ENCODE measurements around the gene PARVA. TPM values are rescaled to one million over a fixed set of nuclear protein-coding genes. Genes with fewer than 3 reads are reported as not detected.

PARVA gene
- total RNA-seq, 2 experiments from 2014 or later: 0.04 TPM; not detected in 1

DNA sequence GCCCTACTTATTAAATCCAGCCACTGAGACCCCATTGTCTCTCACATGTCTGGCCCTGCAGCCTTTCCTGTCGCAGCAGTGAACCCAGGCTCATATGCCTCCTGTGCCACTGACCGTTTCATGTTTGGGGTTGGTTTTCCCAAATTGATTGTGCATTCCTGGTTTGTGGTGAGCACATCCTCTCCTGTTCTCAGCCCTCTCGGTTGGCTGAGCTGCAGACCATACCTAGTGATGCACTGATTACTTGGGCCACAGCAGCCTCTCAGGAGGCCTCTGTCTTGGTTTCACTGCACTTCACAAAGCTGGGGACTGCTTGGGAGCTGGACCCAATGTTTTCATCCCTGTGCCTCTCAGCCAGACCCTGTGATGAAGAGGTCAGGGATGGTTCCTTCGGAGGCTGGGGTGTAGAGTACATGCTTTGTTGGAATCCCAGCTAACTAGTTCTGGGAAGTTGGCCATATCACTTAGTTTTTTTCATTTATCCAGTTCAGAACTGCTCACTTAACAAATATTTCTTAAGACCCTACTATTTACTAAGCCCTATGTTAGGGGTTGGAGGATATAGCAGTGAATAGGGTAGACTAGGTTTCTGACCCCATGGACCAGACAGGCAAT, 30.9 kb downstream of the PARVA start:
- Mint-ChIP-seq H3K4me1 (no peaks in the 10 kb centered on the region), H3K4me3 (no peak overlapping the region), H3K27me3 (no peaks in the 10 kb centered on the region), H3K27ac (no peak overlapping the region), H3K36me3 (no peaks in the 10 kb centered on the region), H3K9me3 (no peaks in the 10 kb centered on the region)
- no peak for DNase-seq

GRCh38 chr11:12409621-12410005, 32.2 kb downstream of the PARVA start:
- H3K4me3 Mint-ChIP-seq: no peak overlapping the region
- H3K27ac Mint-ChIP-seq: no peak overlapping the region
- H3K36me3 Mint-ChIP-seq: no peaks in the 10 kb centered on the region
- no peaks in the 10 kb centered on the region for H3K4me1 Mint-ChIP-seq
- no peaks in the 10 kb centered on the region for H3K9me3 Mint-ChIP-seq
- no peaks in the 10 kb centered on the region for H3K27me3 Mint-ChIP-seq
- DNase-seq: no peak

- H3K4me3 Mint-ChIP-seq: no peak overlapping the region
- H3K27me3 Mint-ChIP-seq: no peaks in the 10 kb centered on the region
- H3K27ac Mint-ChIP-seq: no peak overlapping the region
- no peaks in the 10 kb centered on the region for H3K4me1 Mint-ChIP-seq
- H3K9me3 Mint-ChIP-seq: no peaks in the 10 kb centered on the region
- no peaks in the 10 kb centered on the region for H3K36me3 Mint-ChIP-seq
- no peak for DNase-seq
These were observed 32.8 kb downstream of the PARVA start for GRCh38 chr11:12410006-12410728.

DNA sequence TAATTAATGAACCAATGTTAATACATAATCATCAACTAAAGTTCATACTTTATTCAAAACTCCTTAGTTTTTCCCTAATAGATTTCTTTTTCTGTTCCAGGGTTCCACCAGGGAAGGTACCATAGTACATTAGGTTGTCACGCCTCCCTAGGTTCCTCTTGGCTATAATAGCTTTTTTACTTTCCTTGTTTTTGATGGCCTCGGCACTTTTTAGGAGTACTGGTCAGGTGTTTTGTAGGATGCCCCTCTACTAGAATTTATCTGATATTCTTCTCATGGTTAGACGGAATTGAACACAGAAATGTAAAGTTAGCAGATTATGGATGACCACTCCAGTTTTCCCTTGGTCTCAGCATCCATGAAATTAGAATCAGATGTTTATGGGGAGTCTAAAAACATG, 34.0 kb downstream of the PARVA start:
- no peaks in the 10 kb centered on the region for H3K36me3 Mint-ChIP-seq
- H3K4me3 Mint-ChIP-seq: no peak overlapping the region
- no peaks in the 10 kb centered on the region for H3K4me1 Mint-ChIP-seq
- no peak overlapping the region for H3K27ac Mint-ChIP-seq
- H3K27me3 Mint-ChIP-seq: peaks cover 2% of the 10 kb centered on the region
- H3K9me3 Mint-ChIP-seq: no peaks in the 10 kb centered on the region
- no peak for DNase-seq

DNA sequence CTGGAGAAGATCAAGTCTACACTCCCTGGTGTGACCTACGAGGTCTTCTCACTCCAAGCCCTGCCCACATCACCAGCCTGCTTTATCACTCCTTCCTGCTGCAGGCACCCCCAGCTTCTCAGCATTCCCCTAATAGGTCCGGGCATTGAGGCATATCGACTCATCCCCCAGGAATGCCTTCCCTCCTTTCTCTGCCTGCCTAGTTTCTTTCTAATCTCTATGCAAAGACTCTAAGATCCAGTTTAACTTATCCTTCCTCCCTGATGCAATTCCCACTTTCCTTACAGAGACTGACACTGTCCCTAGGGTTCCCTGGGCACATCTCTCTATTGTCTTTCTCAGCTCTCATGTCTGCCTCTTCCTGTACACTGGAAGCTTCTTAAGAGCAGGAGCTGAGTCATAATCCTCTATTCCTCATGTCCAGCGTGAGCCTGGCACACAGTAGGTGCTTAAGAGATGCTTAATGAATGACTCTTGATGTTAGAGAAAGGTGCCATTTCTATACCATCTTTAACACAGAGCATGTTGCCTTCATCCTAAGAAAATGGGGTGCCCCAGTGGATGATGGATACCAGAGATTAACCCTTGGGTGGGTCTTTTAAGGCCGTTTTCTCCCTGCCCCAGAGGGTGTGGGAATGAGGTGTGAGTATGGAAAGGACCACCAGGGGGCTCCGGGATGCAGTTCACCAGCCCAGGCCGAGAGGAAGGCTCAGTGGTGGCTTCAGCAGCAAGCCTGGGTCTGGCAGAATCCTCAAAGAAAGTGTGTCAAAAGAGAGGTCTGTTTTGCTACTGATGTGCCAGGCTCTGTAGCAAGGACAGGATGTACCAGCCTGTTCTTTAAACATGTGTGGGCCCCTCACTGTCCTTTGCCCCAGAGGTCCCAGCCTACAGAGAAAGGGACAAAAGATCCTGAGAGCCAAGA, 34.7 kb downstream of the PARVA start:
- peaks cover 3% of the 10 kb centered on the region for H3K27me3 Mint-ChIP-seq
- no peak overlapping the region for H3K4me3 Mint-ChIP-seq
- no peaks in the 10 kb centered on the region for H3K36me3 Mint-ChIP-seq
- no peaks in the 10 kb centered on the region for H3K9me3 Mint-ChIP-seq
- H3K4me1 Mint-ChIP-seq: no peaks in the 10 kb centered on the region
- no peak overlapping the region for H3K27ac Mint-ChIP-seq
- DNase-seq: peak; percentile 36

DNA sequence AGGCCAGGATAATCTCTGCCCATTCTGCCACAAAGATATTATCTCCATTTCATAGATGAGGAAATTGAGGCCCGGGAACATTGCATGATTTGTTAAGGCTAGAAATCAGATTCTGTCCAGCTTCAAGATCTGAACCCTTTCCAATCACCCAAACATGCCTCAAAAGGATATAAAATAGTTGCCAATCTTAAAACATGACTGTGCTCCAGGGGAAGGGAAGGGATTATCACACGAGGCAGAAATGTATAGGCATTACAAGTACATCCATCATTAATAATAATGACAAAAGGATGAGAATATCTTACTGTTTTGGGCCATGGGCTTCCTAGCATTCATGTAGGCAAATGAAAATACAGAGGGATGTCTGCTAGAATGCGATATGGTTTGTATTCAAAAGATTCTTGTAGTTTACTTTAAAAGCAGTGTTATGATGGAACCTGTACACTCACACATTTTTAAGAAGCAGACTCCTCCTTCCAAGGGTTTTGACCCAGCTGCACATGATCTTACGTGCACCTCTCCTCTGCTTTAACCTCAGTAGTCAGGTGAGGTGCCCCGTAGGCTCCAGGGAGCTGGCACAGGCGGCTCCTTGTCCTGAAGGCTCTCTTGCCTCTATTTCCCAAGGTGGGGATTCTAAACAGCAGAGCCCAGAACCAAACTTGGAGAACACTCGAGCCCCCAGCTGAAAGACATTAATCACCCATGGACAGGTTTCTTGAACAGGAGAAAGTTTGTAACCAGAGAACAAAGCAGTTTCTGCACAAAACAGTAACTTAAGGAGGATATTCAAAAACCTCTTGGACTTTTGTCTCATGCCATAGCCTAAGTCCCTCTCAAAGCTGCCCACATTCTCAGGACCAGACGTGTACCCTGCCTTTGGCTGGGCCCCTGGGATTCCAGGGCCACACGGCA, 36.0 kb downstream of the PARVA start:
- H3K27ac Mint-ChIP-seq: no peak overlapping the region
- no peak for DNase-seq
- H3K9me3 Mint-ChIP-seq: no peaks in the 10 kb centered on the region
- H3K27me3 Mint-ChIP-seq: peaks cover 3% of the 10 kb centered on the region
- no peaks in the 10 kb centered on the region for H3K36me3 Mint-ChIP-seq
- no peak overlapping the region for H3K4me3 Mint-ChIP-seq
- H3K4me1 Mint-ChIP-seq: no peaks in the 10 kb centered on the region

DNA sequence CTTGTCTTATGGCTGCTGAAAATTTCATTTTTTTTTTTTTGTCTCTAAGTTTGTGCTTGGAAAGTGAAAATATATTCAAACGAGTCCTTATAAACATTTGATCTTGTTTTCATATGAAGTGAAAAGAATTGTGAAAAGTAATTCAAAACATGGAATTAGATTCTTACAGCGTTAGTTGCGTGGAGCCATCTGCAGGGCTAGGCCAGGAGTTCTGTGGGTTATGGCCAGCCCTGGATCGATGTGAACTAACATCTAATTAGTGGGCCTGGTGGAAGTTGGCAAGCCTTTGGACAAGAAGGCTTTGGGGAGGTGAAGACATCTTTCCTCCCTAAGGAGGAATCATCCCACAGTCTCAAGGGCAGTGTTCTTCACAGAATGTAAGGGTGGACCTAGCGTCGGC, 37.2 kb downstream of the PARVA start:
- no peaks in the 10 kb centered on the region for H3K4me1 Mint-ChIP-seq
- peaks cover 3% of the 10 kb centered on the region for H3K27me3 Mint-ChIP-seq
- no peak overlapping the region for H3K4me3 Mint-ChIP-seq
- no peak overlapping the region for H3K27ac Mint-ChIP-seq
- no peak for DNase-seq
- H3K9me3 Mint-ChIP-seq: no peaks in the 10 kb centered on the region
- no peaks in the 10 kb centered on the region for H3K36me3 Mint-ChIP-seq

DNA sequence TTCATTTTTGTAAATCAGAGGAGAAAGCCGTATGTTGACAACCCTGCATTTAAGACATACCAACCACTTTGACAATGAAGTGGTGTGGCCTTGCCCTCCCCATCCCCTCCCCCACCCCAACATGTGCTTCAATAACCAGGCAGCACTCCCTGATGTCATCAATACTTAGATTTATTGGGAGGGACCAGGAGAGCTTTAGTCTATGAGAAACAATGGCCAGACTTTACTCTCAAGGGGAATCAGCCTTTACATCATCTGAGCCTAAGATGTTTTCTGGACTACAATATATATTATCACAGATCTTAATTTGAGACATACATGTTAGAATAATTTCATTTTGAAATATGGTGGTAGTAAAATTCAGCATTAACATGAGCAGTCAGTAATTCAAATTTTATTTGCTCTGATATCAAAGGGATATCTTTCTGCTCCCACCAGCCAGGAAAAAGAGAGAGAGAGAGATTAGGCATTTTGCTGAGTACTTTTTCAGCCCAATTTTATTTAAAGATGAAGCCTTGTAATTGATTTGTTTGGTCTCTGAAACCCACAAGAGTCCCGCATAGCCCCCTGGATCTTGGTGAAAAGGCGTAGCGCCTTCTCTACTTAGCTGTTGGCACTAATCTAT, 38.1 kb downstream of the PARVA start:
- Mint-ChIP-seq H3K36me3 (no peaks in the 10 kb centered on the region), H3K27ac (no peak overlapping the region), H3K9me3 (no peaks in the 10 kb centered on the region), H3K27me3 (peaks cover 3% of the 10 kb centered on the region), H3K4me1 (no peaks in the 10 kb centered on the region), H3K4me3 (no peak overlapping the region)
- DNase-seq: no peak

- H3K4me3 Mint-ChIP-seq: no peak overlapping the region
- no peak for DNase-seq
- H3K36me3 Mint-ChIP-seq: no peaks in the 10 kb centered on the region
- no peaks in the 10 kb centered on the region for H3K9me3 Mint-ChIP-seq
- no peak overlapping the region for H3K27ac Mint-ChIP-seq
- peaks cover 3% of the 10 kb centered on the region for H3K27me3 Mint-ChIP-seq
- no peaks in the 10 kb centered on the region for H3K4me1 Mint-ChIP-seq
These were observed 39.2 kb downstream of the PARVA start for GRCh38 chr11:12416552-12416951.

DNA sequence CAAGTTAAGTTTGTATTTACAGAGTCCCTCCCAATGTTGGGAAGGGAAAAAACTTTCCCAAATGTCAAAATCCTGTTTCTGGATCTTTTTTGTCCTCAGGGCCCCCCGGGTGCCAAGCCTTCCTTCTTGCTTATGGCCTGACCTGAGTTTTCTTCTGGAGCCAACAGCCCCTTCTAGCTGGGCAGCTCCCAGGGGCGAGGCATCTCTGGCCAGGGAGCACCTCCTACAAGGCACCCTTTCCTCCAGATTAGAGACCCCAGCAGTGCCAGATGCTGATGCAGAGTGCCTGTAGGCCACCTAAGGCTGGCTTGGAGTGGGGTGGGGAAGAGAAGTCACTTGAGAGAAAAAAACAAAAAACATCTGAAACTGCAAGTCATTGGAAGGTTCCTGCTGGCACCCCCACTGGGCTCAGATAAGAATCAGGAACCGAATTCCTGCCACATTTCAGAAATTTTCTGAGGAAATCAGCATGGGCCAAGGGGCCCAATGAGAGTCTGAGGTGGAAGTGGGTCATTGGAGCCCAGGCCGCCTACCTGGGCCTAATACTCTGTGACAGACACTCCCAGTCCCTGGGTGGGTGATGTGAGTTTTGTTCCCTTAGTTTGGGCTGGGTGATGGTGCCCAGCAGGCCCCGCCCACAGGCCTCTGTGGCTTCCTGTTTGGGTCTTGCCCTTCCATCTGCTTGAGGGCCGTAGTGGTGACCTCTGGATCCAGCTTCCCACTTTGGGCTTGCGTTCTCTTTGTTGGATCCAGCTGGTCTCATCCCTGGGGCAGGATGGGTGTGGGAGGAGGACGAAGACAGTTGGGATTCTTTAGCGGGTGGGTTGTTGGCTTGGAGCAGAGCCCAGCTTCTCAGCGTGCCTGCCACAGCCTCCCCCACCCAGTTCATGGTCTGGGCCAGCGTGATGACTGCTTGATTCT, 40.6 kb downstream of the PARVA start:
- H3K9me3 Mint-ChIP-seq: no peaks in the 10 kb centered on the region

DNA sequence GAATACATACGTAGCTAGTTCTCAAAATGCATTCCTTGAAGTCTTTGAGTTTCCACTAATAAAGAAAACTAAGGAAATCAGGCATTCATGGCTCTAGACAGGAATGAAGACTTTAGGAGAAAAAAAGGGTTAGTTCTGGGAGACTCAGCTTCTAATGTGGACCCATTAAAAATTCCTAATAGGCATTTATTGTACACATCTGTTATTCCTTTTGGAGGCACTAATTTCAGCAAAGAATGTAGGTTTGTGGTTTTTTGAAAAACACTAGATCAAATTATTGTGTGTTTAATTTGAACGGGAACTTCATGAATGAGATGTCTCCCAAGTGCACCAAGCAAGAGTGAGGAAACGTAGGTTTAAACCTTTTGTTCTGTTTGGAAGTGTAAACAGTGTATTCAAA, 42.7 kb downstream of the PARVA start:
- no peak for DNase-seq

More for the DNA sequence above, 40.6 kb downstream of the PARVA start:
- Mint-ChIP-seq H3K27me3 (peaks cover 3% of the 10 kb centered on the region), H3K4me3 (no peak overlapping the region), H3K36me3 (no peaks in the 10 kb centered on the region), H3K27ac (no peak overlapping the region), H3K4me1 (no peaks in the 10 kb centered on the region)
- DNase-seq: no peak

DNA sequence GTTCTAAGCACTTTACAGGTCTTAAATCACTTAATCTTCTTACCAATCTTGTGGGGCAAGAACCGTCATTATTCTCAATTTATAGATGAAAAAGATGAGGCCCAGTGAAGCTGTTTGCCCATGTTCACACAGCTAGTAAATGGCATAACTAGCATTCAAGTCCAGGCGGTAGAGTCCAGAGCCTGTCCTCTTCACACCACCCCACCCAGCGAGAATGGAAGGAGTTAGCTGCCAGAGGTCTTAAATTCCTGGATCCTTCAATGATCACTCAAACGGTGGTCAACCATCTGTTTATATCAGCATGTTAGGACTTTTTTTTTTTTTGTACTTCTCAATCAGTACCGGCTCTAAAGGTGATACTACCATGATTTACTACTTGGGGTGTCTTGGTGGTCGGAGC, 43.3 kb downstream of the PARVA start:
- peaks cover 3% of the 10 kb centered on the region for H3K27me3 Mint-ChIP-seq
- H3K9me3 Mint-ChIP-seq: no peaks in the 10 kb centered on the region
- no peaks in the 10 kb centered on the region for H3K36me3 Mint-ChIP-seq
- H3K4me1 Mint-ChIP-seq: no peaks in the 10 kb centered on the region
- no peak overlapping the region for H3K4me3 Mint-ChIP-seq
- H3K27ac Mint-ChIP-seq: no peak overlapping the region
- no peak for DNase-seq

More for the DNA sequence above, 42.7 kb downstream of the PARVA start:
- H3K4me3 Mint-ChIP-seq: no peak overlapping the region
- no peaks in the 10 kb centered on the region for H3K36me3 Mint-ChIP-seq
- no peaks in the 10 kb centered on the region for H3K4me1 Mint-ChIP-seq
- H3K27me3 Mint-ChIP-seq: peaks cover 3% of the 10 kb centered on the region
- no peak overlapping the region for H3K27ac Mint-ChIP-seq
- no peaks in the 10 kb centered on the region for H3K9me3 Mint-ChIP-seq

GRCh38 chr11:12421386-12421785, 44.0 kb downstream of the PARVA start:
- Mint-ChIP-seq H3K9me3 (no peaks in the 10 kb centered on the region), H3K4me1 (no peaks in the 10 kb centered on the region), H3K36me3 (no peaks in the 10 kb centered on the region)

More at GRCh38 chr11:12421386-12421785, 44.0 kb downstream of the PARVA start:
- H3K4me3 Mint-ChIP-seq: no peak overlapping the region
- no peak overlapping the region for H3K27ac Mint-ChIP-seq
- DNase-seq: no peak
- peaks cover under 1% of the 10 kb centered on the region for H3K27me3 Mint-ChIP-seq

Data from activated naive CD8-positive, alpha-beta T cell treated with anti-CD3 and anti-CD28 coated beads for 36 hours (primary cell).